ENCODE measurements around the gene SPATA45.
A peak's percentile ranks its signal among the peaks of the same experiment; 100 is the strongest.
"Not testable (repeated sequence)": the region's sequence is repeated elsewhere in the genome, so short reads cannot be mapped to it uniquely, and the experiment has no call there.

Gene SPATA45

DNA sequence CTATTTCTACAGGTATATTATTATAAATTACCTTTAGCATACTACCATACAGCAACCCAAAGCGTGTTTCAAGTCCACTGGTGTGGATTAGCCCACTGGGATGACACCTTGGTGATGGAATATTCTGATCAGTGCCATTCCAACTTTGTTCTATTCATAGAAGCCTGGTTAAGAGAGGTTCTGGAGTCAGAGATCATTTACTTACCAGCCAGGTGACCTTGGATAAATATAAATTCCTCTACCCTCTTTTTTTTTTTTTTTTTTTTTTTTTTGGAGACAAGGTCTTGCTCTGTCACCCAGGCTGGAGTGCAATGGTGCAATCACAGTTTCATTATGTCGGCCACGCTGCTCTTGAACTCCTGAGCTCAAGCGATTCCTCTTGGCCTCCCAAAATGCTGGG, at the start of gene SPATA45:
Gene SPATA45, minus strand, starts transcription at position 101 of the 400 bp plus-strand sequence. CDS start 11,500 bp downstream, outside the sequence.
- DNase-seq: no peak

DNA sequence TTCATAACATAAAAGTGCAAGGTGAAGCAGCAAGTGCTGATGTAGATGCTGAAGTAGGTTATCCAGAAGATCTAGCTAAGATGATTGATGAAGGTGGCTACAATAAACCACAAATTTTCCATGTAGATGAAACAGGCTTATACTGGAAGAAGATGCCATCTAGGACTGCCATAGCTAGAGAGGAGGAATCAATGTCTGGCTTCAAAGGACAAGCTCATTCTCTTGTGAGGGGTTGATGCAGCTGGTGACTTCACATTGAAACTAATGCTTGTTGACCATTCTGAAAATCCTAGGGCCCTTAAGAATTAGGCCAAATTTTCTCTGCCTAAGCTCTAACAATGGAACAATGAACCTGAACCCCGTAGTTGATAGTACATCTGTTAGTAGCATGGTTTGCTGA, 44.7 kb upstream of the SPATA45 start:
- DNase-seq: no peak

DNA sequence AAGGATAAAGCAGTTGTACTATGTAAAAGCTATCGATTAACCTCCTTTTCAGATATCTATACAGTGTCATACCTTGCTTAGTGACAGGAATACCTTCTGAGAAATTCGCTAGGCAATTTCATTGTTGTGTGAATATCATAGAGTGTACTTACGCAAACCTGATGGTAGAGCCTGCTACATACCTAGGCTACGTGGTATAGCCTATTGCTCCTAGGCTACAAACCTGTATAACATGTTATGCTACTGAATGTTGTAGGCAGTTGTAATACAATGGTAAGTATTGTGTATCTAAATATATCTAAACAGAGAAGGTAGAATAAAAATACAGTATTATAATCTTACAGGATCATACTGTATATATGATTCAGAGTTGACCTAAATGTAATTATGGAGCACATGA, 37.1 kb upstream of the SPATA45 start:
- no peak for DNase-seq

DNA sequence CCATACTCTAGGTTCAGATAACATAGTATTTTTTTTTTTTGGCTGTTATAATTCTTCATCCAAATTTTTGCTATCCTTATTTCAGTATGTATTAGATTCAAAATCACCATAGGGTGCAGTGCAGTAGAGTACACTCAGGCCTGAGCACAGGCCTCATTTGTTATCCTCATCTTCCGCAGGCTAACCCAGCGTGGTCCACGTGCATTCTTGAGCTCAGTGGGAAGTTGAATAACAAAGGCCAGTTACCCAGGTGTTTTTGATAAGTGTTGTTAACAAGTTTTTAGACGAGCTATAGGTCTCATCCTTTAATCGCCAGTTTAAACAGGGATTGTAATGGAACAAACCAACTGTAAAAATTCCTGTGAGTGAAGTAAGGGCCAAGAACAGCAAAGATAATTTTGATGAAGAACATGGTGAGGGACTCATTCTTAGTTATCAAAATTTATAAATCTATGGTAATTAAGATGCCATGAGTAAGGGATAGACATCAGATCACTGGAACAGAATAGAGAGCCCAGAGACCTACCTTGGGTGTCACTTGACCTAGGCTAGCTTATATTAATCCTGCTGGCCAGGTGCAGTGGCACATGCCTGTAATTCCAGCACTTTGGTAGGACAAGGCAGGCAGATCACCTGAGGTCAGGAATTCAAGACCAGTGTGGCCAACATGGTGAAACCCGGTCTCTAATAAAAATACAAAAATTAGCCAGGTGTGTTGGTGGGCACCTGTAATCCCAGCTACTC, 32.7 kb upstream of the SPATA45 start:
- DNase-seq: no peak

DNA sequence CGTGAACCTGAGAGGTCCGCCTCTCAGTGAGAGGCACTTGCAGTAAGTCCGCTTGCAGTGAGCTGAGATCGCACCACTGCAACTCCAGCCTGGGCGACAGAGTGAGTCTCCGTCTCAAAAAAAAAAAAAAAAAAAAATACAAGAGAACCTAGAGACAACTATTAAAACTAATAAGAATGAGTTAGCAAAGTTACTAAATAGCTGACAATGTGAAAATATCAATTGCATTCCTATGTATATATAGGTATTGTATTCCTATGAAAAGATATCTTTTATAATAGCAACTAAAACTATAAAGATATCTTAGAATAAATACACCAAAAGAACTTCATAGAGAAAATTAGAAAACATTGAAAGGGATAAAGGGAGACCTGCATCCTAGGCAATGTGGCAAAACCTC, 31.0 kb upstream of the SPATA45 start:
- no peak for DNase-seq

DNA sequence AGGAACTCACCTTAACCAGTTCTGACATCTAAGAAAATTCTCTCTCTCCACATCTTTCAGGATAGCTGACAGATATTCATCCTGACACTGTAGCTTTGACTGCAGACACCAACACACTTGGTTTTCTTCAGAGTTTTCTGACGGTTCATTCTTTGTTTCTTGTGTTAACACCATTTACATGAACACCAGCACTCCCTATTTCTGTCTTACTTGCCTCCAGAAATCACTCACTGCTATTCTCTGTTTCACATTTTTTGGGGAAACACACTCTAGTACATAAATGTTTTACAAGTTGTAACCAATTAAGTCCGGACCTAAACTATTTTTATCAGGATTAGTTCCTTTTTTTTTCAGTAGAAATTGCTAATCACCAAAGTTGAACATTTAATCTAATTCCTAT, 26.1 kb upstream of the SPATA45 start:
- no peak for DNase-seq

DNA sequence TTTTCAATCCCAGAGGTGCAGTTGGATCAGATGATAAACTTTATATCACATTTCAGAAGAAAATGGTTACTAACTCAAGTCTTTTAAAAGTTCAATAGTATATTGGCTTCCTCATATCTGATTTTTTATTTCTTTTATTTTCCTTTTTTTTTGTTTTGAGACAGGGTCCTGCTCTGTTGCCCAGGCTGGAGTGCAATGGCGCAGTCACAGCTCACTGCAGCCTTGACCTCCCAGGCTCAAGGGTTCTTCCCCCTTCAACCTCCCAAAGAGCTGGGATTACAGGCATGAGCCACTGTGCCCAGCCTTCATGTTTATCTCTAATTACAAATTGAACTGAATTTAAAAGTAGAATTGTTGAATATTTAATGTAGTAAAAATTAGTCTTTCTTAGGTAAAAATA, 24.5 kb upstream of the SPATA45 start:
- no peak for DNase-seq

DNA sequence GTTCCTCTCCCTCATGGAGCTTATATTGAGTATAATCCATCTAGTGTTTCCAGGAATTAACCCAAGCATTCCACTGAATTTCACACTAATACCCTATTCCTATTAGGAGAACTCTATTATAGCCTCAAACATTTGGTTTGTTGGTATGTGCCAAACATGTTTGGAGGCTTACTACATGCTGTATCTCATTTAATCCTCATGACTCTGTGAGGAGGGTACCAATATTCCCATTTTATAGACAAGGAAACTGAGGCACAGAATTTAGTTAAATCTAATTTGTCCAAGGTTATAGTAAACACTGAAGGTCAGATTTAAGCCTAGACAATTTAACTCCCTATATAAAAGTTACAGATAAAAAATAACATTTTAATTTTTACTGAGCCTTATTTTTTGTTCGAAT, 19.7 kb upstream of the SPATA45 start:
- no peak for DNase-seq

DNA sequence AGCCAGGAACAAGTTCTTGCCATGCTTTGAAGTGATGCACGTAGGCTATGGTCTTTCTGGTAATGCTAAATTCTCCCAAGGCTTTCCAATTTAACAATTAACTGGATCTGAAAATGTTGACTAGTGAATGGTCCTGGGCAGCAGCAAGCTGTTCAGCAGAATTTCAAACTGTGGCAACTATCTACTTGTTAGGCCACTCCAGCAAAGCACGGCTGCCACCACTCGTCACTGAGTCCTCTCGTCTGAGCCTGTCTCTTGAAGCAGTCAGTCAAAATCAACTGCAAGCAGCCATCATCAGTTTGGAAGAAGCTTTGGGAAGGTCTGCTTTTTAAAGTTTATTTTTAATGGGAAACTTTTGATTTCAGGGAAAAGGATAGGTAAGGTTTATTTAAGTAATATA, 16.8 kb upstream of the SPATA45 start:
- DNase-seq: no peak

DNA sequence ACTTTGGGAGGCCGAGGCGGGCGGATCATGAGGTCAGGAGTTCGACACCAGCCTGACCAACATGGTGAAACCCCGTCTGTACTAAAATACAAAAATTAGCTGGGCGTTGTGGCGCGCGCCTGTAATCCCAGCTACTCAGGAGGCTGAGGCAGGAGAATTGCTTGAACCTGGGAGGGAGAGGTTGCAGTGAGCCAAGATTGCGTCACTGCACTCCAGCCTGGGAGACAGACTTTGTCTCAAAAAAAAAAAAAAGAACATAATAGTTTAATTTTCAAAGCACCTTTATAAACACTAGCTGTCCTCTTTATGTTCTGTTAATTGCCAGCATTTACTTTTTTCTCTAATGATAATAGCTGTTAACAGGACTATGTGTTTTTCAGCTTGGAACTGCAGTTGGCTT, 15.9 kb upstream of the SPATA45 start:
- not testable (repeated sequence) for DNase-seq

DNA sequence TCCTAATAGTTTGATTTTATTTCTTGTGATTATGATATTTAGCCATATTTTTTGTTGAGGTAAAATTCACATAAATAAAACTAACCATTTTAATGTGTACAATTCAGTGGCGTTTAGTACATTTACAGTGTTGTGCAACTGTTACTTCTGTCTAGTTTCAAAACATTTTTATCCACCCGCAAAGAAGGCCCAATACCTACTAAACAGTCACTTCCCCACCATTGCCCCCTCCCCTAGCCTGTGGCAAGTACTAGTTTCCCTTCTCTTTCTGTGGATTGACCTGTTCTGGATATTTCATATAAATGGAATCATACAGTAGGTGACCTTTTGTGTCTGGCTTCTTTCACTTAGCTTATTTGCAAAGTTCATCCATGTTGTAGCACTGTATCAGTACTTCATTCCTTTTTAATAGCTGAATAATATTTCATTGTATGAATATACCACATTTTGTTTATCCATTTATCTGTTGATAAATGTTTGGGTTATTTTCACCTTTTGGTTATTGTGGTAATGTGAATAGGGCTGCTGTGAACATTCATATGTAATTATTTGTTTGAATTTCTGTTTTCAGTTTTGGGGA, 14.8 kb upstream of the SPATA45 start:
- DNase-seq: no peak

DNA sequence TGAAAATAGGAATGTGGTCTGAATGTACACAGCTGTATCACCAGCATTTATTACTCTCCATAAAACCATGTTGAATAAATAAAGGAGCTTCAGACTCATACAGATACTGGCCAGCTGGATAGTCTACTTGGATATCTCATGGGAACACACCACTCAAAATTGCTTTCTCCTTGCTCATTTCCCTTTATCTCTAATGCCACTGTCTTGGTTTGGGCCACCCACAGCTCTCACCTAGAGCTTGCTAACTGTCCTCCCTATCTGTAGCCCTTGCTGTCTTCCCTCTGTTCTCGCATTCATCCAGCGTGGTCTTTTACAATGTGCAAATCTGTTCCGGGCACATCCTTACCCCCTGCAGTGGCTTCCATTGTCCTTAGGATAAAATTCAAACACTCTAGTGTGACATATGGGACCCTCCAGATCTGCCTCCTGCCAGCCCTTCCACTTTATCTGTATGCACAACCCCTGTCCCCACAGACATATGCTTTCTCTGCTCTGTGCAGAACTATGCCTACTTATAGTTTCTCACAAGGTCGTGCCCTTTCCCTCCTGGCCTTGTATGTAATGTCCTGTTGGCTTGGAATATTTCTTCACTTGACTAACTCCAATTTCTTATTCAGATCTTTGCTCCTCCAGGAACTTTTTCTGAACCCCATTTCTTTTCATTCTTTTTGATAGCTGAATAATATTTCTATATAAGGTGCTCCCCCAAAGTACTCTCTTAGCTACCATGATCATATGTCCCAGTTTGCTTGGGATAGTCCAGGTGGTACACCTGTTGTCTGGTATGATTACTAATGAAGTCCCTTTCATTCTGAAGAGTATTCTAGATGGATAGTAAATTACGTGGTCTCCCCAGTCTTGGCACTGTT, 13.5 kb upstream of the SPATA45 start:
- DNase-seq: no peak

DNA sequence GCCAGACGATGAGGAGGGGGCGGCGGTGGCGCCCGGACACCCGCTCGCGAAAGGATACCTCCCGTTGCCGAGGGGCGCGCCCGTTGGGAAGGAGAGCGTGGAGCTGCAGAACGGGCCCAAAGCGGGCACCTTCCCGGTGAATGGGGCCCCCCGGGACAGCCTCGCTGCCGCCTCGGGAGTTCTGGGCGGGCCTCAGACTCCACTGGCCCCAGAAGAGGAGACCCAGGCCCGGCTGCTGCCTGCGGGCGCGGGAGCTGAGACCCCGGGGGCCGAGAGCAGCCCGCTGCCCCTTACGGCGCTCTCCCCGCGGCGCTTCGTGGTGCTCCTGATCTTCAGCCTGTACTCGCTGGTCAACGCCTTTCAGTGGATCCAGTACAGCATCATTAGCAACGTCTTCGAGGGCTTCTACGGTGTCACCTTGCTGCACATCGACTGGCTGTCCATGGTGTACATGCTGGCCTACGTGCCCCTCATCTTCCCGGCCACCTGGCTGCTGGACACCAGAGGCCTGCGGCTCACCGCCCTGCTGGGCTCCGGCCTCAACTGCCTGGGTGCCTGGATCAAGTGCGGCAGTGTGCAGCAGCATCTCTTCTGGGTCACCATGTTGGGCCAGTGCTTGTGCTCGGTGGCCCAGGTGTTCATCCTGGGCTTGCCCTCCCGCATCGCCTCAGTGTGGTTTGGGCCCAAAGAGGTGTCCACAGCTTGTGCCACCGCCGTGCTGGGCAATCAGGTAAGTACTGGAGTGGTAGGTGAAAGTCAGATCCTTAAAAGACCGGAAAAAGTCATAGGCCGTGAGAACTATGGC, 11.2 kb upstream of the SPATA45 start:
- no peak for DNase-seq

DNA sequence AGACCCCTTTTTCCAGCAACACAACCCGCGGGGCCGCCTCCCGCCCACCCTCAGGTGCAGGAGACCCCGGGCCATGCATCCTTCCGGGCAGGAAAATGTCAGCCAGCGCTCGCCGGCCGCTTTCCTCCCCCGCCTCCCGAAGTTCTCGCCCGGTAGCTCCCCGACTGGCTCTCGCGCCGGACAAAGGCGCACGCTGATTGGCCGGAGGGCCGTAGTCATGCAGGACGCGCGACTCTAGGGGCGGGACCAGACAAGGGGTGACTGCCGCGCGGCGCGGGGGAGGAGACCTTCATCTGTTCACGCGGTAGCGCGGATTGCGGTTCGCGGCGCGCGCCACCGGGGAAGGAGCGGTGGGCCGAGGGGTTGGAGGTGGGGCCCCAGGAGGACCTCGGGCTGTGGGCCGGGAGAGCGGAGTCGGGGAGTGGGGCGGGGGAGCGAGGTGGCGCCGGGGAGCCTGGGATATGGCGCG, 10.6 kb upstream of the SPATA45 start, which contains the start of gene FLVCR1:
Gene FLVCR1, plus strand, starts transcription at position 284 of the 469 bp plus-strand sequence. Its CDS starts 178 bp downstream, at position 462.
- DNase-seq: peak; percentile 95

DNA sequence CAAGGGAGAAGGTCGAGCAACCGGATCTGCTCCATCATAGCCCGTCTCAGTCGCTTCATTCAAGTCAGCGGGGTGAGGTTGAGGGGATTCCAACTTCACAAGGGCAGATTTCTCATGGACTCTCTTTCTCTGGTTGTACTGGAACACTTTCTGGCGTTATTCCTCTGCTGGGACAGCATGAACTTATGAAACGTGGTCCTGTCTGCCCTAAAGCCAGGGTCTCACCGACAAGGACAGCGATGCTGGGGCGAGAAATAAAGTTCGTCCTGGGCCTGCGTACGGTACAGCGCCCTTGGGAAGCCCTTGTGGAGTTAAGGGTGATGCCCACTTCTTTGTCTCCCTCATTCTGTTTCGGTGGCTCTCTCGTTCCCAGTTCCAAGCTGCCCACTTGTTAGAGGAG, 9.3 kb upstream of the SPATA45 start:
- DNase-seq: no peak

DNA sequence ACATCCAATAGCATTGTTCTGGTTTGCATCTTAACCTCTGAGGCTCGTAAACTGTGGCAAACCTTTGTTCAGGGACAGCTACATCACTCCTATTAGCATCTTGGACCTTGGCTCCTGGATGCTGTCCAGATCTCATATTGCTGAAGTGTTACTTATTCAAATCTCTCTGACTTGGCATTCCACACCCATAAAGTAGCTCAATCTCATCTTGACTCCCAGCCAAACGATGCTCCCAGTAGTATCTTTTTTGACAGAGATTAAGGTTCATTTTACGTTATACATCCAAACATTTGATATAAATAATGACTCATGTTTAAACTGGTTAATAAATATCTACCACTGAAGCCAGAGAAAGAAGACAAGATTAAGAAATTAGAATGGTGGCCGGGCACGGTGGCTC, 6.2 kb upstream of the SPATA45 start:
- DNase-seq: no peak

DNA sequence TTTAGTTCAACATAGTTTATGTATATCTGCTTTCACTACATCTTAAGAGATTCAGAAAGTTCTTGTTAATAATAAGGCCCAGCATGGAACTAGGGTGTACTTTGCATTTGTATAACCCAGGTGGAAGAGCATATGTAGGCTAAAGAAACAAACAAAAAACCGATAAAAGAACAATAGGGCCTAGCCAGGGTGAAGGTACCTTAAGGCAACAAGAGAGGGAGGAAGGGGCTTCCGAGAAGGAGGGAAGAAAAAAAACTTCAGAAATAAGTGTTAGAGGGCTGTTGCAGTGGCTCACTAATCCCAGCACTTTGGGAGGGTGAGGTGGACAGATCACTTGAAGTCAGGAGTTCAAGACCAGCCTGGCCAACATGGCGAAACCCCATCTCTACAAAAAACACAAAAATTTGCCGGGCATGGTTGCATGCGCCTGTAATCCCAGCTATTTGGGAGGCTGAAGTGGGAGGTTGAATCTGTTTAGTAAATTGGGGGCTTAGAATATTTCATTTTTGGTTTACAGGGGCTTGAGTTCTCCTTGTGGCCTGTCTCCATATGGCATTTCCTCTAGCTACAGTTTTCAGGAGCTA, 4.7 kb upstream of the SPATA45 start:
- no peak for DNase-seq

DNA sequence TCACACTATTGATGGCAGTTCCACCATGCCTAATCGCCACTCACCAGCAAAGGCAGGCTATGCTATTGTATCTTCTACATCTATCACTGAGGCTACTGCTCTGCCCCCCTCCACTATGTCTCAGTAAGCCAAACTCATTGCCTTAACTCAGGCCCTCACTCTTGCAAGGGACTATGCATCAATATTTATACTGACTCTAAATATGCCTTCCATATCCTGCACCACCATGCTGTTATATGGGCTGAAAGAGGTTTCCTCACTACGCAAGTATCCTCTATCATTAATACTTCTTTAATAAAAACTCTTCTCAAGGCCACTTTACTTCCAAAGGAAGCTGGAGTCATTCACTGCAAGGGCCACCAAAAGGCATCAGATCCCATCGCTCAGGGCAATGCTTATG, 2.9 kb downstream of the SPATA45 start:
- not testable (repeated sequence) for DNase-seq

DNA sequence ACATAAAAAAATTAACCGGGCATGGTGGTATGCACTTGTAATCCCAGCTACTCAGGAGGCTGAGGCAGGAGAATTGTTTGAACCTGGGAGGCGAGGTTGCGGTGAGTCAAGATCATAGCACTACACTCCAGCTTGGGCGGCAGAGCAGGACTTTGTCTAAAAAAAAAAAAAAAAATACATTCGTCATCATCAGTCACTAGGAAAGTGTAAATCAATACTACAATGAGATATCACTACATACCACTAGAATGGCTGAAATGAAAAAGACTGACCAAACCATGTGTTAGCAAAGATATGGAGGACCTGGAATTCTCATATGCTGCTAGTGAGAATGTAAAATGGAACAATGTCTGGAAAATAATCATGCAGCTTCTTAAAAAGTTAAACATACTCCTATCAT, 9.3 kb downstream of the SPATA45 start:
- DNase-seq: no peak

DNA sequence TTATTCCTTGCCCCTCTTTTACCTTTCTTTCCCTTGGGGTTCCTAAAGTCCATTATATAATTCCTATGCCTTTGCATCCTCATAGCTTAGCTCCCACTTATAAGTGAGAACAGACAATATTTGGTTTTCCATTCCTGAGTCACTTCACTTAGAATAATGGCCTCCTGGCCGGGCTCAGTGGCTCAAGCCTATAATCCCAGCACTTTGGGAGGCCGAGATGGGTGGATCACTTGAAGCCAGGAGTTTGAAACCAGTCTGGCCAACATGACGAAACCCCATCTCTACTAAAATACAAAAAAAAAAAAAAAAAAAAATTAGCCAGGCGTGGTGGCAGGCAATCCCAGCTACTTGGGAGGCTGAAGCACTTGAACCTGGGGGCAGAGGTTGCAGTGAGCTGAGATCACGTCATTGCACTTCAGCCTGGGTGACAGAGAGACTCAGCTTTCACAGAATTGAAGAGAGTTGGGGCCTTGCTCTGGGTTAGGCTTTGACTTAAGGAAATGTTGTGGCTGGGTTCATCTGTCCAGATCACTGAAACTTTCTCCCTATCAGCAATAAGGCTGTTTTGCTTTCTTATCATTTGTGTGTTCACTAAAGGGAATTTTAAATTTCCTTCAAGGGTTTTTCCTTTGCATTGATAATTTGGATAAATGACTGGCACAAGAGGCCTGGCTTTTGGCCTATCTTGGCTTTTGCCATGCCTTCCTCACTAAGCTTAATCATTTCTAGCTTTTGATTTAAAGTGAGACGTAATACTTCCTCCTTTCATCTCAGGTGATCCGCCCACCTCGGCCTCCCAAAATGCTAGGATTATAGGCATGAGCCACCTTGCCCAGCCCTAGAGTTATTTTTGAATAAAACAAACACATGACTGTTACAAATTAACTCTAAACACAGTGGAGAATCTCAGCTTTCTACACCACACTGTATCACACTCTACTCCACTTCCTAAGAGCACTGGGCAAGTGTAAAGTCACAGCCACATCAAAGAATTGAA, 13.9 kb downstream of the SPATA45 start:
- not testable (repeated sequence) for DNase-seq

DNA sequence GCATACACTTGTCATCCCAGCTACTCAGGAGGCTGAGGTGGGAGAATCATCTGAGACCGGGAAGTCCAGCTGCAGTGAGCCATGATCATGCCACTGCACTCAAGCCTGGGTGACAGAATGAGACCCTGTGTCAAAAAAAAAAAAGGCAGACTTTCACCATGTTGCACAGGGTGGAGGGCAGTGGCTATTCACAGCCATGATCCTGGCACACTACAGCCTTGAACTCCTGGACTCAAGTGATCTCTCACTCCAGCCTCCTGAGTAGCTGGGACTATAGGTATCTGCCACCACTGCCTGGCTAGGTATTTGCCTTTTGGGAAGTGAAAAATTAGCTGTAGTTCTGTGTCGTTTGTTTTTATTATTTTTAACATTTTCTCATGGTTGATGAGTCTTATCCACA, 19.1 kb downstream of the SPATA45 start:
- no peak for DNase-seq
